Body of pancreas (tissue), 4 donors: ENCODE data around the gene PDGFA. TPM values are rescaled to one million over a fixed set of nuclear protein-coding genes. Genes with fewer than 3 reads are reported as not detected.

Experiments used
- ATAC-seq: fragments of 150-250 bp; one replicate; pipeline ENCODE4 v1.9.1; 2016
- DNase-seq, 4 donors: peaks; one replicate each; pipeline ENCODE4 v3.0.0-alpha.2; 2019
- H3K27ac ChIP-seq, 4 donors: fragments of 200-600 bp; sonication (generic); 1 replicate in 3 of 4; 2 replicates in 1 of 4; pipeline versions ENCODE4 v1.5.1 to v1.6.1; 2016 to 2019; ENCODE audit warnings: mild to moderate bottlenecking in 1 of 4, mixed read lengths in 1 of 4, moderate library complexity in 1 of 4
- H3K27me3 ChIP-seq, 2 donors: fragments of 200-600 bp; sonication (generic); one replicate each; pipeline ENCODE4 v1.6.0; 2016; ENCODE audit warnings: mild to moderate bottlenecking in 1 of 2
- H3K36me3 ChIP-seq, 2 donors: fragments of 200-600 bp; sonication (generic); replicated peaks in 1 of 2; 2 replicates each; pipeline ENCODE4 v1.5.1; 2016; ENCODE audit warnings: low read depth in 2 of 2; ENCODE audit not compliant: insufficient read depth in 1 of 2
- H3K4me1 ChIP-seq: fragments of 200-600 bp; sonication (generic); one replicate; pipeline ENCODE4 v1.6.0; 2016
- H3K4me3 ChIP-seq, 2 donors: fragments of 200-600 bp; sonication (generic); 1 replicate in 1 of 2; 2 replicates in 1 of 2; pipeline ENCODE4 v1.5.1; 2016 to 2019
- H3K9me3 ChIP-seq, 3 donors: fragments of 200-600 bp; sonication (generic); 1 replicate in 2 of 3; 2 replicates in 1 of 3; pipeline ENCODE4 v1.5.1; 2016
- CTCF ChIP-seq, 7 experiments: fragments of 450-650 bp in 4 of 7; fragments of 200-600 bp in 3 of 7; sonication (generic) in 3 of 7; IDR thresholded peaks; one replicate each; pipeline ENCODE4 v1.5.1; 2016 to 2019; ENCODE audit warnings: antibody characterized with exemption in 7 of 7
- POLR2A ChIP-seq, 3 donors: fragments of 450-650 bp; IDR thresholded peaks; one replicate each; pipeline ENCODE4 v1.6.1; 2016; ENCODE audit warnings: antibody characterized with exemption in 3 of 3, mild to moderate bottlenecking in 2 of 3
- WGBS, 2 donors: methylation state at CpG; one replicate each; pipeline ENCODE4 v1.1.5; 2017; 5-methylcytosine and 5-hydroxymethylcytosine counted together
- intact Hi-C: fragments of 100-400 bp; cut with DNase I; formaldehyde crosslinking; loops from one replicate; pipeline ENCODE4 v1.15.1; 2023
- total RNA-seq, 2 donors: library from RNA; depleted of rRNA; stranded (reverse); fragments of >200 nt; gene quantifications; one replicate each; pipeline ENCODE4 v1.1.0, GENCODE V29; 2016

The PDGFA gene
- total RNA-seq, 2 donors from 2014 or later: 58.6 to 59.3 TPM

- no peak for ATAC-seq
- peaks cover 0 to 3% of the 10 kb centered on the region in 2 donors for H3K36me3 ChIP-seq
- H3K4me1 ChIP-seq: peaks cover 57% of the 10 kb centered on the region
- no peak overlapping the region for H3K4me3 ChIP-seq
- WGBS, 2 donors: 63 to 65% methylated on average over 9 to 10 of the region's 10 CpGs
- TF ChIP-seq CTCF (IDR thresholded peaks at IDR 0.05): no peak
- no peak for TF ChIP-seq POLR2A (IDR thresholded peaks at IDR 0.05)
- DNase-seq: no peak
- peak overlapping the region in 3 of 4 donors; percentile 40 to 99 (median 94) for H3K27ac ChIP-seq
- no peaks in the 10 kb centered on the region for H3K27me3 ChIP-seq
- intact Hi-C loops: no loop called here
- H3K9me3 ChIP-seq: no peaks in the 10 kb centered on the region
Observed at GRCh38 chr7:515628-516027, 4.0 kb downstream of the PDGFA start.

GRCh38 chr7:514651-515598 lies 4.7 kb downstream of the PDGFA start:
- peak; percentile 52 to 78 (median 68) for DNase-seq
- H3K27ac ChIP-seq: peak overlapping the region; percentile 30 to 99 (median 67)
- H3K4me3 ChIP-seq: no peak overlapping the region

GRCh38 chr7:514242-514641 lies 5.4 kb downstream of the PDGFA start:
- TF ChIP-seq POLR2A (IDR thresholded peaks at IDR 0.05) (no peak), CTCF (IDR thresholded peaks at IDR 0.05) (no peak)
- Histone ChIP-seq H3K4me3 (no peak overlapping the region), H3K27me3 (no peaks in the 10 kb centered on the region), H3K27ac (peak overlapping the region in 3 of 4 donors; percentile 20 to 99 (median 94)), H3K36me3 (peaks cover 0 to 8% of the 10 kb centered on the region in 2 donors), H3K9me3 (no peaks in the 10 kb centered on the region), H3K4me1 (peaks cover 50% of the 10 kb centered on the region)
- DNase-seq (no peak), ATAC-seq (no peak)
- intact Hi-C loops: no loop called here
- 75 to 85% methylated on average over 5 to 10 of the region's 10 CpGs for WGBS, 2 donors

More at GRCh38 chr7:514651-515598, 4.7 kb downstream of the PDGFA start:
- H3K9me3 ChIP-seq: no peaks in the 10 kb centered on the region
- H3K27me3 ChIP-seq: no peaks in the 10 kb centered on the region
- TF ChIP-seq POLR2A (IDR thresholded peaks at IDR 0.05) (no peak), CTCF (IDR thresholded peaks at IDR 0.05) (no peak)
- ATAC-seq: no peak
- peaks cover 0 to 5% of the 10 kb centered on the region in 2 donors for H3K36me3 ChIP-seq
- peaks cover 50% of the 10 kb centered on the region for H3K4me1 ChIP-seq
- intact Hi-C loops: no loop called here
- 35 to 56% methylated on average over 19 to 25 of the region's 25 CpGs for WGBS, 2 donors

GRCh38 chr7:513521-514166 lies 6.0 kb downstream of the PDGFA start:
- TF ChIP-seq POLR2A (IDR thresholded peaks at IDR 0.05) (no peak), CTCF (IDR thresholded peaks at IDR 0.05) (peak in 2 of 7 experiments; percentile 3 to 12)
- WGBS, 2 donors: 65 to 80% methylated on average over 15 to 20 of the region's 20 CpGs
- ATAC-seq: no peak
- H3K36me3 ChIP-seq: peaks cover 0 to 10% of the 10 kb centered on the region in 2 donors
- H3K9me3 ChIP-seq: no peaks in the 10 kb centered on the region
- no peak overlapping the region for H3K4me3 ChIP-seq
- peak overlapping the region in 3 of 4 donors; percentile 46 to 94 (median 73) for H3K27ac ChIP-seq
- peak in 2 of 4 donors; percentile 42 to 52 for DNase-seq
- no peaks in the 10 kb centered on the region for H3K27me3 ChIP-seq
- intact Hi-C loops: no loop called here
- peaks cover 50% of the 10 kb centered on the region for H3K4me1 ChIP-seq
